GM12878 (cell line): Measurements from ENCODE around the gene SIRT7. TPM values are rescaled to one million over a fixed set of nuclear protein-coding genes. Genes with fewer than 3 reads are reported as not detected.

Experiments used
- ATAC-seq: fragments of 200-7000 bp; cut with Tn5 transposase; 3 replicates; pipeline ENCODE4 v1.9.1; 2020; ENCODE audit warnings: mild to moderate bottlenecking, moderate library complexity
- BruUV-seq: library from RNA; stranded (reverse); fragments of 400-500 nt; replicated peaks from 2 replicates; lab custom pipeline; 2021; lab: Mats Ljungman, UMichigan
- CTCF ChIA-PET: fragments of 300-600 bp; sonication (Branson Sonifier 250); formaldehyde crosslinking; extraction: SDS; loops from one replicate; lab custom pipeline; 2021; ENCODE audit warnings: inconsistent platforms; lab: Yijun Ruan, JAX
- POLR2A ChIA-PET: fragments of 350-600 bp; formaldehyde crosslinking; extraction: SDS; loops from one replicate; lab custom pipeline; 2021; ENCODE audit warnings: inconsistent platforms; lab: Charles Lee
- RAD21 ChIA-PET: fragments of 300-600 bp; sonication (Branson Sonifier 250); formaldehyde crosslinking; loops from one replicate; lab custom pipeline; 2023; ENCODE audit warnings: antibody characterized with exemption; ENCODE audit not compliant: unreplicated experiment; lab: Charles Lee
- SMC1A ChIA-PET: fragments of 300-600 bp; sonication (Branson Sonifier 250); formaldehyde crosslinking; loops from one replicate; lab custom pipeline; 2023; ENCODE audit not compliant: unreplicated experiment, uncharacterized antibody; lab: Charles Lee
- DNase-seq: peaks from one replicate; pipeline ENCODE4 v3.0.0-alpha.2; 2011; ENCODE audit warnings: low read depth, low spot score
- FAIRE-seq: peaks from 3 replicates; lab custom pipeline; 2011; peaks lifted over from hg19 to GRCh38; lab: Jason Lieb, UNC
- H2AFZ ChIP-seq: 2 replicates; pipeline ENCODE4 v1.6.0; 2011; ENCODE audit warnings: low read depth, low read length, control low read depth; ENCODE audit not compliant: control insufficient read depth
- H3K27ac ChIP-seq: 2 replicates; pipeline ENCODE4 v1.5.1; 2011; ENCODE audit warnings: control low read depth; ENCODE audit not compliant: control insufficient read depth, insufficient read depth
- H3K27me3 ChIP-seq, 2 experiments: replicated peaks in 1 of 2; 2 replicates each; pipeline versions ENCODE4 v1.6.0 to v1.6.1; 2011; ENCODE audit warnings: low read length in 1 of 2; ENCODE audit not compliant: control insufficient read depth in 2 of 2, insufficient read depth in 2 of 2
- H3K36me3 ChIP-seq, 2 experiments: 2 replicates each; pipeline ENCODE4 v1.5.1; 2011; ENCODE audit warnings: low read length in 1 of 2; ENCODE audit not compliant: control insufficient read depth in 2 of 2, insufficient read depth in 2 of 2
- H3K4me1 ChIP-seq: 2 replicates; pipeline ENCODE4 v1.6.1; 2011; ENCODE audit warnings: mild to moderate bottlenecking, low read length, moderate library complexity, mixed read lengths; ENCODE audit not compliant: control insufficient read depth, insufficient read depth
- H3K4me2 ChIP-seq: 2 replicates; pipeline ENCODE4 v1.6.0; 2011; ENCODE audit warnings: control low read depth; ENCODE audit not compliant: control insufficient read depth, insufficient read depth
- H3K4me3 ChIP-seq: fragments of 200-600 bp; sonication (generic); 2 replicates; pipeline ENCODE4 v1.5.1; 2016
- H3K79me2 ChIP-seq: 2 replicates; pipeline ENCODE4 v1.6.0; 2011; ENCODE audit warnings: low read length; ENCODE audit not compliant: control insufficient read depth, insufficient read depth
- H3K9ac ChIP-seq: 2 replicates; pipeline ENCODE4 v1.8.0; 2011; ENCODE audit warnings: low read length, control low read depth, mixed read lengths; ENCODE audit not compliant: control insufficient read depth, insufficient read depth
- H3K9me3 ChIP-seq: replicated peaks from 3 replicates; pipeline ENCODE4 v1.5.1; 2011; ENCODE audit warnings: mild to moderate bottlenecking, low read length; ENCODE audit not compliant: control insufficient read depth, insufficient read depth
- H4K20me1 ChIP-seq: 2 replicates; pipeline ENCODE4 v1.6.0; 2011; ENCODE audit not compliant: control insufficient read depth, insufficient read depth
- ATF7 ChIP-seq: fragments of 450-650 bp; IDR thresholded peaks from 2 replicates; pipeline ENCODE4 v1.6.1; 2016; ENCODE audit warnings: low read depth, mild to moderate bottlenecking
- BRCA1 ChIP-seq: IDR thresholded peaks from 2 replicates; pipeline ENCODE4 v1.6.1; 2011; ENCODE audit warnings: low read depth, low read length, improper control_type of control experiment
- CBX3 ChIP-seq: fragments of 200-600 bp; sonication (generic); IDR thresholded peaks from 2 replicates; pipeline ENCODE4 v1.6.1; 2016; ENCODE audit warnings: low read depth, borderline replicate concordance
- ELK1 ChIP-seq: IDR thresholded peaks from 2 replicates; pipeline ENCODE4 v1.6.1; 2012; ENCODE audit warnings: low read depth, low read length, improper control_type of control experiment
- GABPA ChIP-seq: IDR thresholded peaks from 2 replicates; pipeline ENCODE4 v1.6.1; 2014; ENCODE audit warnings: antibody characterized with exemption, low read depth, mild to moderate bottlenecking, inconsistent platforms
- IRF3 ChIP-seq: fragments of 450-650 bp; IDR thresholded peaks from 2 replicates; pipeline ENCODE4 v1.6.1; 2014; ENCODE audit warnings: mild to moderate bottlenecking
- MEF2A ChIP-seq: IDR thresholded peaks from 2 replicates; pipeline ENCODE4 v1.6.1; 2011; ENCODE audit warnings: low read depth, mild to moderate bottlenecking, low read length, moderate library complexity; ENCODE audit not compliant: insufficient read depth
- MLLT1 ChIP-seq: fragments of 450-650 bp; IDR thresholded peaks from 2 replicates; pipeline ENCODE4 v1.6.1; 2016; ENCODE audit warnings: mild to moderate bottlenecking
- NFYA ChIP-seq: IDR thresholded peaks from 2 replicates; pipeline ENCODE4 v1.6.1; 2011; ENCODE audit warnings: low read depth, mild to moderate bottlenecking, low read length, improper control_type of control experiment, borderline replicate concordance
- PRDM15 ChIP-seq: fragments of 450-650 bp; formaldehyde crosslinking; IDR thresholded peaks from 2 replicates; pipeline ENCODE4 v1.4.0; 2020; ENCODE audit warnings: mild to moderate bottlenecking, moderate library complexity
- RAD21 ChIP-seq: IDR thresholded peaks from 2 replicates; pipeline ENCODE4 v1.6.1; 2011; ENCODE audit warnings: mild to moderate bottlenecking, low read depth, low read length, moderate library complexity; ENCODE audit not compliant: insufficient read depth
- SMC3 ChIP-seq: IDR thresholded peaks from 2 replicates; pipeline ENCODE4 v1.6.1; 2011; ENCODE audit warnings: low read length, improper control_type of control experiment, borderline replicate concordance
- SP1 ChIP-seq: IDR thresholded peaks from one replicate; pipeline ENCODE4 v1.6.1; 2011; ENCODE audit warnings: low read depth, low read length
- TAF1 ChIP-seq: IDR thresholded peaks from 2 replicates; pipeline ENCODE4 v1.6.1; 2011; ENCODE audit warnings: mild to moderate bottlenecking, low read depth, low read length, borderline replicate concordance
- TARDBP ChIP-seq: IDR thresholded peaks from 2 replicates; pipeline ENCODE4 v1.6.1; 2016; ENCODE audit warnings: borderline replicate concordance
- ZNF622 ChIP-seq: fragments of 450-650 bp; IDR thresholded peaks from 2 replicates; pipeline ENCODE4 v1.6.1; 2017; ENCODE audit warnings: mild to moderate bottlenecking, inconsistent platforms
- WGBS: methylation state at CpG from one replicate; pipeline ENCODE4 v1.1.6; 2016; ENCODE audit warnings: low lambda C conversion rate; ENCODE audit not compliant: insufficient replicate concordance, insufficient coverage; ENCODE audit errors: missing lambda C conversion rate; 5-methylcytosine and 5-hydroxymethylcytosine counted together
- in situ Hi-C: fragments of 300-500 bp; cut with MboI; formaldehyde crosslinking; loops from 9 replicates; pipeline ENCODE4 v1.14.3; 2018; ENCODE audit warnings: mixed read lengths
- intact Hi-C: fragments of 100-400 bp; cut with micrococcal nuclease; formaldehyde crosslinking; loops from one replicate; pipeline ENCODE4 v1.14.2; 2022; ENCODE audit not compliant: unreplicated experiment
- polyA plus RNA-seq, 11 experiments: library from polyadenylated mRNA; depleted of rRNA in 4 of 11; unstranded in 6 of 11; stranded (reverse) in 5 of 11; fragments of >200 nt; fragmentation: Nextera tagmentation in 4 of 11; fragmentation: Illumina TruSeq in 1 of 11; extraction: Ambion mirVana in 4 of 11; extraction: Trizol in 1 of 11; gene quantifications; 1 replicate in 1 of 11; 2 replicates in 10 of 11; pipeline versions ENCODE4 v1.2.1 to v1.2.3, GENCODE V29; 2011 to 2016; ENCODE audit warnings: inconsistent platforms in 2 of 11, missing spikeins in 2 of 11, low read depth in 1 of 11
- total RNA-seq, 4 experiments: library from RNA; depleted of rRNA in 3 of 4; stranded (reverse); fragments of >200 nt in 3 of 4; fragmentation: Illumina TruSeq in 1 of 4; extraction: Trizol in 1 of 4; gene quantifications; 2 replicates each; pipeline versions ENCODE4 v1.2.1 to v1.2.3, GENCODE V29; 2013 to 2021

Gene SIRT7
- total and polyA plus RNA-seq, 10 of the 15 experiments (the other 5 are each of a cell fraction or from before 2014, with no cell fraction given), result 1.2 to 56.2 (median 22.7) TPM

GRCh38 chr17:81867170-81867990 lies 50.6 kb downstream of the SIRT7 start:
- no TSS peak for BruUV-seq
- Histone ChIP-seq H3K9me3 (no peaks in the 10 kb centered on the region), H3K27me3 (no peaks in the 10 kb centered on the region), H3K79me2 (peaks cover 72% of the 10 kb centered on the region), H3K9ac (peak overlapping the region; percentile 9), H3K4me3 (no peak overlapping the region), H4K20me1 (0 out of 2 replicates have a peak, but pooled peaks cover 3% of the 10 kb centered on the region), H2AFZ (no peak overlapping the region), H3K36me3 (peaks cover 11 to 24% of the 10 kb centered on the region in 2 experiments; a peak in 3 of 4 replicates), H3K27ac (no peak overlapping the region), H3K4me2 (no peak overlapping the region; the same call in 1 of the 2 replicates), H3K4me1 (peaks cover 13% of the 10 kb centered on the region)
- ATAC-seq (peak; percentile 1; the same call in 1 of the 3 replicates), FAIRE-seq (no peak), DNase-seq (no peak)
- SMC1A ChIA-PET, result no interaction called here
- CTCF ChIA-PET, result no interaction called here
- in situ Hi-C loops, result no loop called here
- RAD21 ChIA-PET, result no interaction called here
- 46% methylated on average over 23 of the region's 23 CpGs for WGBS
- intact Hi-C loops, result no loop called here
- POLR2A ChIA-PET, result interaction anchor here (1.4 to 3.5 kb wide), 4 partner anchors 15 to 58 kb away, joined by 3 to 26 read pairs (median 8); partner anchors contain the start of genes ALYREF, ANAPC11 and MCRIP1
- no peak for TF ChIP-seq TAF1
- TF ChIP-seq SMC3, result no peak
- no peak; the same call in 1 of the 2 replicates for TF ChIP-seq TARDBP
- TF ChIP-seq CBX3, result no peak
- no peak for TF ChIP-seq PRDM15 (CRISPR knock-in tag)
- no peak for TF ChIP-seq BRCA1
- TF ChIP-seq ATF7, result no peak
- TF ChIP-seq MLLT1, result no peak
- TF ChIP-seq SP1, result no peak
- TF ChIP-seq IRF3, result no peak
- no peak for TF ChIP-seq GABPA
- no peak for TF ChIP-seq NFYA
- no peak for TF ChIP-seq MEF2A
- TF ChIP-seq ZNF622, result no peak
- no peak for TF ChIP-seq ELK1
- no peak for TF ChIP-seq RAD21
